Naive thymus-derived CD8-positive, alpha-beta T cell (primary cell): ENCODE measurements around the gene CCDC47. TPM values are rescaled to one million over a fixed set of nuclear protein-coding genes. Genes with fewer than 3 reads are reported as not detected.
A peak's percentile ranks its signal among the peaks of the same experiment; 100 is the strongest.

Experiments
- ATAC-seq, 2 donors: fragments of 150-1000 bp; cut with Tn5 transposase in 1 of 2; sonication (Bioruptor Pico), chemical (Tn5 transposase) in 1 of 2; 1 replicate in 1 of 2; 2 replicates in 1 of 2; pipeline ENCODE4 v1.10.0; 2021; ENCODE audit warnings: mild to moderate bottlenecking in 2 of 2, moderate library complexity in 2 of 2
- POLR2A ChIA-PET: fragments of 350-600 bp; sonication (Branson Sonifier 250); formaldehyde crosslinking; loops from one replicate; lab custom pipeline; 2021; ENCODE audit warnings: antibody characterized with exemption; lab: Charles Lee
- DNase-seq, 10 donors: peaks; one replicate each; pipeline versions ENCODE4 v3.0.0 to v3.0.0-alpha.2; 2020 to 2022
- H3K27ac Mint-ChIP-seq, 10 donors: one replicate each; pipeline ENCODE4 v1.8.0; 2020 to 2022; ENCODE audit warnings: mild to moderate bottlenecking in 10 of 10, mixed read lengths in 10 of 10, moderate library complexity in 4 of 10, inconsistent platforms in 1 of 10
- H3K27me3 Mint-ChIP-seq, 5 donors: one replicate each; pipeline ENCODE4 v1.8.0; 2021 to 2022; ENCODE audit warnings: mixed read lengths in 5 of 5
- H3K36me3 Mint-ChIP-seq, 3 donors: one replicate each; pipeline ENCODE4 v1.8.0; 2020 to 2022; ENCODE audit warnings: mixed read lengths in 3 of 3, mild to moderate bottlenecking in 2 of 3, inconsistent platforms in 1 of 3
- H3K4me1 Mint-ChIP-seq, 4 donors: one replicate each; pipeline ENCODE4 v1.8.0; 2021 to 2022; ENCODE audit warnings: mixed read lengths in 4 of 4
- H3K4me3 Mint-ChIP-seq, 10 donors: one replicate each; pipeline ENCODE4 v1.8.0; 2020 to 2022; ENCODE audit warnings: mild to moderate bottlenecking in 10 of 10, mixed read lengths in 10 of 10, moderate library complexity in 6 of 10, inconsistent platforms in 1 of 10
- H3K9me3 Mint-ChIP-seq, 9 donors: one replicate each; pipeline ENCODE4 v1.8.0; 2020 to 2022; ENCODE audit warnings: mixed read lengths in 9 of 9, mild to moderate bottlenecking in 3 of 9, inconsistent platforms in 1 of 9, moderate library complexity in 1 of 9
- polyA plus RNA-seq, 3 donors: library from polyadenylated mRNA; unstranded; fragments of 300-500 nt; fragmentation: Illumina TruSeq; gene quantifications; one replicate each; pipeline ENCODE4 v1.2.3, GENCODE V29; 2021
- total RNA-seq, 8 experiments: library from RNA in 2 of 8; stranded (reverse) in 2 of 8; gene quantifications; one replicate each; pipeline ENCODE4 v1.2.3 and lab custom pipeline; 2021 to 2026

The CCDC47 gene
- total and polyA plus RNA-seq, 5 experiments from 2014 or later: 21.8 to 34.9 (median 29.5) TPM

GRCh38 chr17:63780507-63780906, 7.1 kb upstream of the CCDC47 start:
- Mint-ChIP-seq H3K4me1 (peaks cover 38 to 88% (median 77%) of the 10 kb centered on the region in 4 donors), H3K36me3 (peaks cover 0 to 81% (median 0%) of the 10 kb centered on the region in 3 donors)

GRCh38 chr17:63775420-63775819, 2.0 kb upstream of the CCDC47 start:
- DNase-seq: no peak
- Mint-ChIP-seq H3K4me1 (peaks cover 32 to 79% (median 74%) of the 10 kb centered on the region in 4 donors), H3K27ac (peak overlapping the region; percentile 21 to 100 (median 99)), H3K36me3 (peaks cover 0 to 49% (median 0%) of the 10 kb centered on the region in 3 donors), H3K27me3 (no peaks in the 10 kb centered on the region), H3K4me3 (peak overlapping the region; percentile 87 to 99 (median 96)), H3K9me3 (no peaks in the 10 kb centered on the region)
- ATAC-seq: no peak
- POLR2A ChIA-PET: interaction anchor here (0.7 to 6.5 kb wide), 11 partner anchors 11 to 153 kb away, joined by 3 to 264 read pairs (median 19); partner anchors contain the start of genes LIMD2, MAP3K3, PSMC5 and SMARCD2

More at GRCh38 chr17:63780507-63780906, 7.1 kb upstream of the CCDC47 start:
- Mint-ChIP-seq H3K4me3 (peak overlapping the region in 1 of 10 donors; percentile 34), H3K27me3 (no peaks in the 10 kb centered on the region), H3K9me3 (no peaks in the 10 kb centered on the region), H3K27ac (peak overlapping the region in 8 of 10 donors; percentile 15 to 83 (median 50))
- no peak for ATAC-seq
- POLR2A ChIA-PET: interaction anchor here (0.5 to 1.0 kb wide), 3 partner anchors 54 to 214 kb away, joined by 3 to 4 read pairs (median 3); no protein-coding TSS in a partner anchor
- no peak for DNase-seq

GRCh38 chr17:63774969-63775265, 1.5 kb upstream of the CCDC47 start:
- ATAC-seq (no peak), DNase-seq (peak in 3 of 10 donors; percentile 10 to 22 (median 14))
- POLR2A ChIA-PET: interaction anchor here (1.2 to 6.5 kb wide), 14 partner anchors 8 to 153 kb away, joined by 4 to 264 read pairs (median 22); partner anchors contain the start of genes LIMD2, MAP3K3, PSMC5 and SMARCD2
- H3K4me1 Mint-ChIP-seq: peaks cover 32 to 80% (median 74%) of the 10 kb centered on the region in 4 donors
- H3K9me3 Mint-ChIP-seq: no peaks in the 10 kb centered on the region
- H3K27me3 Mint-ChIP-seq: no peaks in the 10 kb centered on the region
- H3K36me3 Mint-ChIP-seq: peaks cover 0 to 48% (median 0%) of the 10 kb centered on the region in 3 donors
- peak overlapping the region; percentile 78 to 100 (median 99) for H3K27ac Mint-ChIP-seq
- H3K4me3 Mint-ChIP-seq: peak overlapping the region; percentile 87 to 99 (median 96)

- peak; percentile 16 to 33 for ATAC-seq
- Mint-ChIP-seq H3K4me3 (peak within 1 kb of the TSS; percentile 87 to 99 (median 96)), H3K4me1 (peaks cover 29 to 79% (median 71%) of the 10 kb centered on the region in 4 donors), H3K27me3 (no peaks in the 10 kb centered on the region), H3K9me3 (no peaks in the 10 kb centered on the region), H3K27ac (peak within 1 kb of the TSS; percentile 91 to 100 (median 99)), H3K36me3 (peaks cover 0 to 43% (median 0%) of the 10 kb centered on the region in 3 donors)
- DNase-seq: peak in 3 of 10 donors; percentile 78 to 88 (median 83)
- POLR2A ChIA-PET: interaction anchor here (0.5 to 6.5 kb wide), 34 partner anchors 9 to 732 kb away, joined by 3 to 264 read pairs (median 10); partner anchors contain the start of genes CEP95, DDX5, LIMD2 and MAP3K3
These were observed 958 bp upstream of the CCDC47 start, which contains the start of gene DDX42 for GRCh38 chr17:63774141-63774968. Gene DDX42, plus strand, starts transcription at chr17:63774170. Its CDS starts 12,880 bp downstream, at chr17:63787050.

GRCh38 chr17:63772801-63773271, 561 bp downstream of the CCDC47 start:
- no peaks in the 10 kb centered on the region for H3K27me3 Mint-ChIP-seq
- DNase-seq (peak in 2 of 10 donors; percentile 19 to 28), ATAC-seq (peak in 1 of 2 donors; percentile 0)
- POLR2A ChIA-PET: interaction anchor here (0.6 to 6.5 kb wide), 24 partner anchors 10 to 373 kb away, joined by 3 to 264 read pairs (median 10); partner anchors contain the start of genes LIMD2, MAP3K3, PSMC5 and SMARCD2
- peaks cover 0 to 41% (median 0%) of the 10 kb centered on the region in 3 donors for H3K36me3 Mint-ChIP-seq
- H3K4me1 Mint-ChIP-seq: peaks cover 28 to 81% (median 68%) of the 10 kb centered on the region in 4 donors
- no peaks in the 10 kb centered on the region for H3K9me3 Mint-ChIP-seq
- H3K4me3 Mint-ChIP-seq: peak overlapping the region; percentile 87 to 99 (median 96)
- peak overlapping the region; percentile 91 to 100 (median 99) for H3K27ac Mint-ChIP-seq

- POLR2A ChIA-PET: interaction anchor here (1.0 kb wide), 2 partner anchors 26 to 70 kb away, joined by 3 to 4 read pairs; no protein-coding TSS in a partner anchor
- Mint-ChIP-seq H3K27ac (peak overlapping the region in 4 of 10 donors; percentile 37 to 83 (median 48)), H3K36me3 (peaks cover 0 to 58% (median 4%) of the 10 kb centered on the region in 3 donors)
These were observed 5.0 kb downstream of the CCDC47 start for GRCh38 chr17:63768433-63768832.

GRCh38 chr17:63766754-63767153, 6.6 kb downstream of the CCDC47 start:
- Mint-ChIP-seq H3K36me3 (peaks cover 0 to 73% (median 6%) of the 10 kb centered on the region in 3 donors), H3K27me3 (no peaks in the 10 kb centered on the region), H3K27ac (peak overlapping the region in 3 of 10 donors; percentile 24 to 49 (median 35)), H3K4me1 (peaks cover 14 to 59% (median 47%) of the 10 kb centered on the region in 4 donors), H3K4me3 (no peak overlapping the region), H3K9me3 (no peaks in the 10 kb centered on the region)
- ATAC-seq: no peak
- no peak for DNase-seq
- POLR2A ChIA-PET: interaction anchor here (0.5 to 1.8 kb wide), 4 partner anchors 14 to 72 kb away, joined by 3 to 5 read pairs (median 4); no protein-coding TSS in a partner anchor

More at GRCh38 chr17:63768433-63768832, 5.0 kb downstream of the CCDC47 start:
- peaks cover 17 to 67% (median 57%) of the 10 kb centered on the region in 4 donors for H3K4me1 Mint-ChIP-seq
- H3K9me3 Mint-ChIP-seq: no peaks in the 10 kb centered on the region
- no peak overlapping the region for H3K4me3 Mint-ChIP-seq
- no peak for DNase-seq
- ATAC-seq: no peak
- no peaks in the 10 kb centered on the region for H3K27me3 Mint-ChIP-seq

GRCh38 chr17:63764716-63765115, 8.7 kb downstream of the CCDC47 start:
- DNase-seq: no peak
- H3K27me3 Mint-ChIP-seq: no peaks in the 10 kb centered on the region
- H3K4me1 Mint-ChIP-seq: peaks cover 13 to 48% (median 33%) of the 10 kb centered on the region in 4 donors
- H3K36me3 Mint-ChIP-seq: peaks cover 0 to 83% (median 12%) of the 10 kb centered on the region in 3 donors
- POLR2A ChIA-PET: interaction anchor here (0.6 to 1.8 kb wide), 3 partner anchors 12 to 67 kb away, joined by 3 to 5 read pairs (median 3); no protein-coding TSS in a partner anchor
- no peak for ATAC-seq
- H3K9me3 Mint-ChIP-seq: no peaks in the 10 kb centered on the region
- no peak overlapping the region for H3K4me3 Mint-ChIP-seq
- H3K27ac Mint-ChIP-seq: peak overlapping the region in 1 of 10 donors; percentile 40

- POLR2A ChIA-PET: interaction anchor here (1.1 to 3.0 kb wide), 3 partner anchors 11 to 67 kb away, joined by 3 to 9 read pairs (median 5); partner anchors contain the start of genes CCDC47 and DDX42
- Mint-ChIP-seq H3K36me3 (peaks cover 0 to 88% (median 14%) of the 10 kb centered on the region in 3 donors), H3K9me3 (no peaks in the 10 kb centered on the region), H3K4me3 (no peak overlapping the region), H3K27ac (peak overlapping the region in 6 of 10 donors; percentile 3 to 54 (median 33)), H3K27me3 (no peaks in the 10 kb centered on the region), H3K4me1 (peaks cover 9 to 28% (median 20%) of the 10 kb centered on the region in 4 donors)
- no peak for DNase-seq
- no peak for ATAC-seq
These were observed 11.0 kb downstream of the CCDC47 start for GRCh38 chr17:63762161-63763078.

- H3K36me3 Mint-ChIP-seq: peaks cover 0 to 91% (median 18%) of the 10 kb centered on the region in 3 donors
- DNase-seq: no peak
- peak overlapping the region in 2 of 10 donors; percentile 15 to 43 for H3K27ac Mint-ChIP-seq
These were observed 12.4 kb downstream of the CCDC47 start for GRCh38 chr17:63760771-63761539.

More at GRCh38 chr17:63760771-63761539, 12.4 kb downstream of the CCDC47 start:
- no peak overlapping the region for H3K4me3 Mint-ChIP-seq
- H3K4me1 Mint-ChIP-seq: peaks cover 5 to 16% (median 12%) of the 10 kb centered on the region in 4 donors
- H3K27me3 Mint-ChIP-seq: no peaks in the 10 kb centered on the region
- POLR2A ChIA-PET: interaction anchor here (0.7 to 1.1 kb wide), 3 partner anchors 18 to 50 kb away, joined by 3 to 5 read pairs (median 3); no protein-coding TSS in a partner anchor
- H3K9me3 Mint-ChIP-seq: no peaks in the 10 kb centered on the region
- ATAC-seq: no peak
